Limb (tissue), 2 donors: Measurements from ENCODE around the gene SCAMP3.
"Not testable (repeated sequence)": the region's sequence is repeated elsewhere in the genome, so short reads cannot be mapped to it uniquely, and the experiment has no call there.

Experiments used
- DNase-seq, 2 donors: peaks; one replicate each; pipeline ENCODE4 v3.0.0-alpha.2; 2016; ENCODE audit errors: extremely low spot score in 2 of 2

SCAMP3 gene

GRCh38 chr1:155261852-155262673, at the start of gene SCAMP3:
TSS of gene SCAMP3 (minus strand) at chr1:155262360. CDS start at chr1:155262151, 209 bp downstream.
- DNase-seq, result peak; percentile 91 to 98

- peak in 1 of 2 donors; percentile 46 for DNase-seq
Measured at GRCh38 chr1:155309423-155310021, 47.4 kb upstream of the SCAMP3 start.

GRCh38 chr1:155308493-155309422, 46.6 kb upstream of the SCAMP3 start, which contains the start of gene FDPS:
TSS of gene FDPS (plus strand) at chr1:155308866. CDS start at chr1:155309790, 924 bp downstream.
- DNase-seq, result peak; percentile 97 to 99

GRCh38 chr1:155307247-155307740, 45.1 kb upstream of the SCAMP3 start:
- peak in 1 of 2 donors; percentile 36 for DNase-seq

- no peak for DNase-seq
Measured at GRCh38 chr1:155305881-155306391, 43.8 kb upstream of the SCAMP3 start.

GRCh38 chr1:155304558-155305063, 42.5 kb upstream of the SCAMP3 start:
- no peak for DNase-seq

GRCh38 chr1:155301342-155301841, 39.2 kb upstream of the SCAMP3 start, which contains the start of gene PKLR:
TSS of gene PKLR (minus strand) at chr1:155301438. CDS start at chr1:155301395, 43 bp downstream.
- DNase-seq, result no peak

- DNase-seq, result no peak
Measured at GRCh38 chr1:155300553-155301329, 38.6 kb upstream of the SCAMP3 start.

- DNase-seq, result no peak
Measured at GRCh38 chr1:155300024-155300423, 37.9 kb upstream of the SCAMP3 start.

- no peak for DNase-seq
Measured at GRCh38 chr1:155297384-155297783, 35.2 kb upstream of the SCAMP3 start.

- DNase-seq, result no peak
Measured at GRCh38 chr1:155296661-155297060, 34.5 kb upstream of the SCAMP3 start.

GRCh38 chr1:155295942-155296267, 33.7 kb upstream of the SCAMP3 start:
- no peak for DNase-seq

GRCh38 chr1:155295183-155295941, 33.2 kb upstream of the SCAMP3 start:
- no peak for DNase-seq

GRCh38 chr1:155294520-155295182, 32.5 kb upstream of the SCAMP3 start:
- DNase-seq, result no peak

GRCh38 chr1:155293086-155293749, 31.1 kb upstream of the SCAMP3 start:
- DNase-seq, result no peak

- DNase-seq, result not testable (repeated sequence)
Measured at GRCh38 chr1:155291006-155291405, 28.8 kb upstream of the SCAMP3 start.

GRCh38 chr1:155287987-155288543, 25.9 kb upstream of the SCAMP3 start:
- no peak for DNase-seq

GRCh38 chr1:155286544-155286943, 24.4 kb upstream of the SCAMP3 start:
- DNase-seq, result no peak
